Activated CD8-positive, alpha-beta T cell treated with anti-CD3 and anti-CD28 coated beads, Interleukin-2, amount 10 ng/mL, durations not matched to agents 7 days and 5 days (primary cell): ENCODE measurements around the gene SLC9A6. TPM values are rescaled to one million over a fixed set of nuclear protein-coding genes. Genes with fewer than 3 reads are reported as not detected.

Source experiments
- ATAC-seq: fragments of 150-1000 bp; cut with Tn5 transposase; one replicate; pipeline ENCODE4 v1.10.0; 2021; ENCODE audit warnings: moderate library complexity
- CTCF ChIA-PET: fragments of 350-600 bp; sonication (Branson Sonifier 250); formaldehyde crosslinking; loops from one replicate; lab custom pipeline; 2021; ENCODE audit warnings: antibody characterized with exemption; lab: Charles Lee
- POLR2A ChIA-PET: fragments of 350-600 bp; sonication (Branson Sonifier 250); formaldehyde crosslinking; loops from one replicate; lab custom pipeline; 2021; ENCODE audit warnings: antibody characterized with exemption; lab: Charles Lee
- DNase-seq: peaks from one replicate; pipeline ENCODE4 v3.0.0-alpha.2; 2020
- H3K27ac Mint-ChIP-seq: one replicate; pipeline ENCODE4 v1.8.0; 2021; ENCODE audit warnings: mild to moderate bottlenecking, mixed read lengths
- H3K27me3 Mint-ChIP-seq: one replicate; pipeline ENCODE4 v1.8.0; 2021; ENCODE audit warnings: low read depth, mixed read lengths
- H3K36me3 Mint-ChIP-seq: one replicate; pipeline ENCODE4 v1.8.0; 2021; ENCODE audit warnings: low read depth, mixed read lengths
- H3K4me1 Mint-ChIP-seq: one replicate; pipeline ENCODE4 v1.8.0; 2021; ENCODE audit warnings: low read depth, mixed read lengths
- H3K4me3 Mint-ChIP-seq: one replicate; pipeline ENCODE4 v1.8.0; 2021; ENCODE audit warnings: mild to moderate bottlenecking, mixed read lengths
- H3K9me3 Mint-ChIP-seq: one replicate; pipeline ENCODE4 v1.8.0; 2022; ENCODE audit warnings: mixed read lengths; ENCODE audit not compliant: insufficient read depth
- total RNA-seq, 2 experiments: library from RNA; stranded (reverse); gene quantifications; one replicate each; pipeline ENCODE4 v1.2.3, GENCODE V29; 2021

Gene SLC9A6
- 10 to 100 TPM; 15.4 to 17.5 TPM for total RNA-seq

DNA sequence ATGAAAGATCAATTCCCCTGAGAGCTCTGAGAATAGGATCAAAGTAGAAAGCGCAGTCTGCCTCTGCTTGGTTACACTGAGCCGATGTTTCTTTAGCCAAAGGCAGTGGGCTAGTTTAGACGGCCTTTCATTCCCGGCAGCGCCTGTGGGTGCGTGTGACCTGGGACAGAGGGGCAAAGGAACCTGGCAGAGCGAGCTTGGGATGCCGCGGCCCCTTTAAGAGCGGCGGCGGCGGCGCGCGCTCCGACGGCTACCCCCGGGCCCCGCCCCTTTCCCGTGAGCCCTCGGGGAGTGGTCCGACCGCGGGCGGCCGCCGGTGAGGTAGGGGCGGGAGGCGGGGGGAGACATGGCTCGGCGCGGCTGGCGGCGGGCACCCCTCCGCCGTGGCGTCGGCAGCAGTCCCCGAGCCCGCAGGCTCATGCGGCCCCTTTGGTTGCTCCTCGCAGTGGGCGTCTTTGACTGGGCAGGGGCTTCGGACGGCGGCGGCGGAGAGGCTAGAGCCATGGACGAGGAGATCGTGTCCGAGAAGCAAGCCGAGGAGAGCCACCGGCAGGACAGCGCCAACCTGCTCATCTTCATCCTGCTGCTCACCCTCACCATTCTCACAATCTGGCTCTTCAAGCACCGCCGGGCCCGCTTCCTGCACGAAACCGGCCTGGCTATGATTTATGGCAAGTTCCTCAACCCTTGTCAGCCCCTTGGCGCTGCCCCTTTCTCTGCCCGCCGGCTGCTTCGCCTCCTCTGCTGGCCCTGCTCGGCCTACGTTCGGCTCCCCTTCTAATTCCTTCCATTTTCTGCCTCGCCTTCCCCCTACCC is at the start of gene SLC9A6:
Gene SLC9A6 (plus strand): TSS at position 279 of the 816 bp plus-strand sequence. CDS start 224 bp downstream, at position 503.
- peaks cover 54% of the 10 kb centered on the region for H3K4me1 Mint-ChIP-seq

DNA sequence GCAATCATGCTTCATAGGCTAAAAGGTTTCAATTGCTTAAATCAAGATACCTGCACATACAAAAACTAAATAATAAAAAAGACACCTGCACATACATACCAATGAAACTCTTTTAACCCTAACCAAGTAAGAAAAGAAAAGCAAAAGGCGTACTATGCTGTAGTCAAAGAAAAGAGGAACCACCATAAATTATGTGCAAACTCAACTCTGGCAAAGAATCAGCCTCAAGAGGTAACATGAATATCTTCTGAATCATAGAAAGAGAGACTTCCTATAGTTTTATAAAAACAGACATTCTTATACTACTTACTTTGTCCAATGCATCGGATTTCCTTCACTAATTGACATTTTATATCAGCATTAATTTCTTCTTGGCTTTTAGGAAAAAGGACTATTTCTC is 40.7 kb upstream of the SLC9A6 start:
- H3K27ac Mint-ChIP-seq = no peak overlapping the region
- POLR2A ChIA-PET = no interaction called here
- CTCF ChIA-PET = no interaction called here

More for the DNA sequence above, at the start of gene SLC9A6:
- peak within 1 kb of the TSS; percentile 85 for H3K27ac Mint-ChIP-seq
- H3K9me3 Mint-ChIP-seq = no peaks in the 10 kb centered on the region
- POLR2A ChIA-PET = interaction anchor here (1.2 kb wide), 1 partner anchor 11 kb away, joined by 4 read pairs; no protein-coding TSS in a partner anchor
- ATAC-seq (peak; percentile 92), DNase-seq (peak; percentile 70)
- H3K27me3 Mint-ChIP-seq = no peaks in the 10 kb centered on the region
- H3K36me3 Mint-ChIP-seq = peaks cover 4% of the 10 kb centered on the region
- H3K4me3 Mint-ChIP-seq = peak within 1 kb of the TSS; percentile 88
- CTCF ChIA-PET = no interaction called here

DNA sequence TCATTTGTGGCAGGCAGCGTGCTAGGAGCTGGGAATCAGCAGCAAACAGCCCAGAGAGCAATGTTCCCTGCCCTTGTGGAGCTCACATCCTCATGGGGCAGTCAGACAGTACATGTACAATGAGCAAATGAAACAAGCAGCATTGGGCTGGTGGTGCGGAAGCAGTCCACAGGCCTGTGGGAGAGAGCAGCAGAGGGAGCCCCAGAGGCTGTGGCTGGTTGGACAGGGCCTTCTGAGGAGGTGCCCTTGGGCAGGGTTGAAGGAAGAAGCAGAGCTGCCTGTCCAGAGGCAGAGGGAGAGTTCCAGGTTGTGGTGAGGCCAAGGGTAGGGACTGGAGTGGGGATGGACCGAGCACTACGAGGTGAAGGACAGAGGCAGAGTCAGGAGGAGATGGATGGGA is 33.9 kb upstream of the SLC9A6 start:
- no peaks in the 10 kb centered on the region for H3K9me3 Mint-ChIP-seq
- H3K4me1 Mint-ChIP-seq = no peaks in the 10 kb centered on the region
- DNase-seq (no peak), ATAC-seq (no peak)
- no peak overlapping the region for H3K27ac Mint-ChIP-seq
- H3K27me3 Mint-ChIP-seq = no peaks in the 10 kb centered on the region
- POLR2A ChIA-PET = no interaction called here
- H3K36me3 Mint-ChIP-seq = no peaks in the 10 kb centered on the region
- CTCF ChIA-PET = no interaction called here
- no peak overlapping the region for H3K4me3 Mint-ChIP-seq

More for the DNA sequence above, 40.7 kb upstream of the SLC9A6 start:
- Mint-ChIP-seq H3K9me3 (no peaks in the 10 kb centered on the region), H3K4me1 (no peaks in the 10 kb centered on the region), H3K27me3 (no peaks in the 10 kb centered on the region), H3K36me3 (no peaks in the 10 kb centered on the region), H3K4me3 (no peak overlapping the region)
- DNase-seq (no peak), ATAC-seq (no peak)

DNA sequence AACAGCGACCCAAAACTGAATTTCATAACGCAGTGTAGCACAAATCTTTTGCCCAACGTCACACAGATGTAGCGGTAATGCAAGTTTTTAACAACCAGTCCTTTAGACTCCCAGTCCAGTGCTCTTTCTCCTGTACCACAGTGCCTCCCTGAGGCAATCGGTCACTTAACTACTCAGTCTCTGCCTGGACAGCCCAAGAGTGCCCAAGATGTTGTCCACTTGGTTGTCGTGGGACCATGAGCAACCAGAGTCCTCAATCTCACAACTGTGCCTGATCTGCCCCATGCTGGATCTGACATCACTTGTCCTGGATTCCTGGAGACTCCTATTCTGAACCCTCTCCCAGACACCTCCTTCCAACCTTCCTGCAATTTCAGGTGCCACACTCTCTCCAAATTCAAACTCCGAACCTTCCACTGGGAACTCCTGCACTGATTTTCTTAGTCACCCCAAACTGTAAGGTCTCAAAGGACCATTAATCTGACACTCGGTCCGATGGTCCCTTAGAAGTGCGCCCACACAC is 12.1 kb upstream of the SLC9A6 start:
- Mint-ChIP-seq H3K9me3 (no peaks in the 10 kb centered on the region), H3K4me3 (peak overlapping the region; percentile 88), H3K4me1 (peaks cover 28% of the 10 kb centered on the region), H3K36me3 (no peaks in the 10 kb centered on the region), H3K27ac (peak overlapping the region; percentile 98), H3K27me3 (no peaks in the 10 kb centered on the region)
- ATAC-seq (peak; percentile 7), DNase-seq (peak; percentile 23)
- ChIA-PET POLR2A (interaction anchor here (1.6 kb wide), 1 partner anchor 10 kb away, joined by 4 read pairs; no protein-coding TSS in a partner anchor), CTCF (no interaction called here)

DNA sequence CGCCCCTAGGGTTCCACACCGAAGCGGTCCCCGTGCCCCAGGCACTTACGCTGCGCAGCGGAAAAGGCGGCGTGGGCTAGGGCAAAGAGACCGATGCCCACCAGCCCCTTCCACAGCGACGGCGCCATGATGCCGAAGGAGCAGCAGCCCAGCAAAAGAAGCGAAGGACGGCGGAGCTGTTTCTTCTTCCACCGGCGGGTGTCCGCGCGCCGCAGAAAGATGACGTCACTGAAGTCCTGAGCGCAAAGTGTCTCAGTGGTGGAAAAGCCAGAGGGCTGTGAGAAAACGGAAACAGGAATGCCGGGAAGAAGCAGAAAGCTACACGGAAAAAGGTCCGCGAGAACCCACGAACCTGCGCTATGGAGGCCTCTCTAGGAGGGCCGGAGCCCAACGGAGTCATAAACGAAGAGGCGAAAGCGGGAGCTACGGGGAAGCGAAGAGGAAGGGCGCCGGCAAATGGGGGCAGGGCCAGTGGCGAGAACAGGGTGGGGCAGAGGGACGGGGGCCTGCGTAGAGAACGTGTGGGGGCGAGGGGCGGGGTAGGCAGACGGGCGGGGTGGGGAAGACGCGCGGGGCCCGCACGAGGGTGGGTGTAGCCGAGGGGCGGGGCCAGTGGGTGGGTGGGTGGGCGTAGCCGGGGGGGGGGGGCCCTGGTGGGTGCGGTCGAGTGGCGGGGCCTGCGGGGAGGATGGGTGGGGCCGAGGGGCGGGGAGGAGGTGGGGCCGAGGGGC is 11.5 kb upstream of the SLC9A6 start, which contains the start of gene MMGT1:
Gene MMGT1 (minus strand): TSS at position 441 of the 731 bp plus-strand sequence. CDS start 313 bp downstream, at position 128.
- CTCF ChIA-PET = interaction anchor here (0.9 kb wide), 1 partner anchor 10 kb away, joined by 3 read pairs; no protein-coding TSS in a partner anchor
- peak within 1 kb of the TSS; percentile 98 for H3K27ac Mint-ChIP-seq
- POLR2A ChIA-PET = interaction anchor here (0.6 to 1.6 kb wide), 3 partner anchors 10 to 450 kb away, joined by 4 to 7 read pairs (median 4); partner anchors contain the start of gene SLC9A6
- H3K9me3 Mint-ChIP-seq = no peaks in the 10 kb centered on the region
- H3K4me3 Mint-ChIP-seq = peak within 1 kb of the TSS; percentile 88
- DNase-seq = peak; percentile 87
- no peaks in the 10 kb centered on the region for H3K27me3 Mint-ChIP-seq
- no peaks in the 10 kb centered on the region for H3K36me3 Mint-ChIP-seq
- peaks cover 28% of the 10 kb centered on the region for H3K4me1 Mint-ChIP-seq
- ATAC-seq = peak; percentile 91

DNA sequence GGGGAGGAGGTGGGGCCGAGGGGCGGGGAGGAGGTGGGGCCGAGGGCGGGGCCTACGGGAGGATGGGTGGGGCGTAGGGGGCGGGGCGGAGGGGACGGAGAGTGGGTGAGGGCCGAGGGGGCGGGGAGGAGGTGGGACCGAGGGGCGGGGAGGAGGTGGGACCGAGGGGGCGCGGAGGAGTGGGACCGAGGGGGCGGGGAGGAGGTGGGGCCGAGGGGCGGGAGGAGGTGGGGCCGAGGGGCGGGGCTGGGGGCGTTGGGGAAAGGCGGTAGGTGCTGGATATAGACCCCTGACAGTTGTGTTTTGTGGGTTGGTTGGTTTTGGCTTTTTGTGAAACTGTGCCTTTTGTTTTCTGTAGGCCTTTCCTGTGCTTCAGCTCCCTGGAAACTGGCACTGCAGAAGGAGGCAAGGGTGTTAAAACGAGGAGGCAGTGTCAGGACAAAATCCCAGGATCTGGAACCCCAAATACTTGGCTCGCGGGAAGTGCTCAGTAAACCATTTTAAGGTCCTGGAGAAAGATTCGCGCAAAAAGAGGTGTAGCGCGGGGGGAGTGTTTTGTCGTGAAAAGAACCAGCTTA is 10.9 kb upstream of the SLC9A6 start:
- H3K9me3 Mint-ChIP-seq = no peaks in the 10 kb centered on the region
- DNase-seq (peak; percentile 76), ATAC-seq (peak; percentile 37)
- POLR2A ChIA-PET = interaction anchor here (0.6 to 1.6 kb wide), 3 partner anchors 9 to 451 kb away, joined by 4 to 7 read pairs (median 4); partner anchors contain the start of gene SLC9A6
- H3K27me3 Mint-ChIP-seq = peaks cover 2% of the 10 kb centered on the region
- peaks cover 28% of the 10 kb centered on the region for H3K4me1 Mint-ChIP-seq
- CTCF ChIA-PET = interaction anchor here (0.9 kb wide), 1 partner anchor 9 kb away, joined by 3 read pairs; no protein-coding TSS in a partner anchor
- H3K36me3 Mint-ChIP-seq = no peaks in the 10 kb centered on the region
- H3K4me3 Mint-ChIP-seq = peak overlapping the region; percentile 76
- H3K27ac Mint-ChIP-seq = peak overlapping the region; percentile 83

DNA sequence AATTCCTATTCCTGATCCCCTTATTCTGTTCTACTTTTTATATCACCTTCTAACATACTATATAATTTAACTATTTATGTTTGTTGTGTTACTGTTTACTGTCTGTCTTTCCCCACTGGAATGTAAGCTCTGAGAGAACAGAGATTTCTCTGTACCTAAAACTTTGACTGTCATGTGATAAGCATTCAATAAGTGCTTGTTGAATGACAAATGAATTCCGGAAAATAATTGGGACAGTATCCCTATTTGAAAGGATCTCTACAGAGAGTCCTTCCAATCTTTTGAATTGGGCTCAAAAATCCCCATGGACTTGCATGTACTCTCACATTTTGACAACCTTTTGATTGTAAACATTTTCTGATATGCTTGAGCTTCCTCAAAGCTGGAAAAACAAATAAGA is 9.8 kb upstream of the SLC9A6 start:
- Mint-ChIP-seq H3K36me3 (no peaks in the 10 kb centered on the region), H3K9me3 (no peaks in the 10 kb centered on the region), H3K27ac (no peak overlapping the region), H3K27me3 (peaks cover 2% of the 10 kb centered on the region), H3K4me3 (no peak overlapping the region), H3K4me1 (peaks cover 28% of the 10 kb centered on the region)
- no peak for DNase-seq
- no peak for ATAC-seq
- ChIA-PET POLR2A (interaction anchor here (1.5 kb wide), 1 partner anchor 10 kb away, joined by 4 read pairs; the partner anchor contains the start of gene SLC9A6), CTCF (no interaction called here)

DNA sequence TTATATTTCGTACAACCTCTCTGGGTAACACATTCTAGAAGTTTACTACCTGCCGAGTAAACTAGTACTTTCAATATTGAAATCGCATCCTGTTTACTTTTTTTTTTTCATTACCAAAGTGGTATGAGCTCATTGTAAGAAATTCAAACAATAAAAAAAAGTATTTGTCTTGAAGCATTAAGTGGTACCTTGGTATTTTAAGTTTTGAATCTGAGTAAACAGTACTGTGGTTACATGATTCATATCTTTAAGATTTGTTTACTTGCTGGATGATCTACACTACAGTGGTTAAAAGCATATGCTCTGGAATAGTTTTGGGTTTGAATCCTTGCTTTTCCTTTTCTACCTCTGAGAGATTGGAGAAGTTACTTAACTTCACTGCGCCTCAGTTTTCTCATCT is 7.6 kb upstream of the SLC9A6 start:
- Mint-ChIP-seq H3K27me3 (peaks cover 2% of the 10 kb centered on the region), H3K36me3 (no peaks in the 10 kb centered on the region), H3K27ac (no peak overlapping the region), H3K4me3 (no peak overlapping the region), H3K4me1 (peaks cover 32% of the 10 kb centered on the region), H3K9me3 (no peaks in the 10 kb centered on the region)
- POLR2A ChIA-PET = no interaction called here
- CTCF ChIA-PET = interaction anchor here (1.2 kb wide), 1 partner anchor 290 kb away, joined by 3 read pairs; no protein-coding TSS in a partner anchor
- DNase-seq = no peak
- no peak for ATAC-seq

DNA sequence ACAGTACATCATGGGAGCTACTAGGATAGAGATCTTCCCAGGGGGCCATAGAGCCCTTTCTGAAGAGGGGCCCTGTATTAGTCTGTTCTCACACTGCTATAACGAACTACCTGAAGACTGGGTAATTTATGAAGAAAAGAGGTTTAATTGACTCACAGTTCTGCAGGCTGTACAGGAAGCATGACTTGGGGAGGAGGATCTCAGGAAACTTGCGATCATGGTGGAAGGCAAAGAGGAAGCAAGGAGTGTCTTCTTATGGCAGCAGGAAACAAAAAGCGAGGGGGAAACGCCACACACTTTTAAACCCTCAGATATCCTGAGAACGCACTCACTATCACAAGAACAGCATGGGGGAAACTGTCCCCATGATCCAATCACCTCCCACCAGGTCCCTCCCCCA is 4.2 kb upstream of the SLC9A6 start:
- peaks cover 39% of the 10 kb centered on the region for H3K4me1 Mint-ChIP-seq
- H3K4me3 Mint-ChIP-seq = no peak overlapping the region
- H3K27me3 Mint-ChIP-seq = peaks cover 2% of the 10 kb centered on the region
- no peak overlapping the region for H3K27ac Mint-ChIP-seq
- DNase-seq (no peak), ATAC-seq (no peak)
- ChIA-PET CTCF (no interaction called here), POLR2A (no interaction called here)
- no peaks in the 10 kb centered on the region for H3K9me3 Mint-ChIP-seq
- no peaks in the 10 kb centered on the region for H3K36me3 Mint-ChIP-seq

DNA sequence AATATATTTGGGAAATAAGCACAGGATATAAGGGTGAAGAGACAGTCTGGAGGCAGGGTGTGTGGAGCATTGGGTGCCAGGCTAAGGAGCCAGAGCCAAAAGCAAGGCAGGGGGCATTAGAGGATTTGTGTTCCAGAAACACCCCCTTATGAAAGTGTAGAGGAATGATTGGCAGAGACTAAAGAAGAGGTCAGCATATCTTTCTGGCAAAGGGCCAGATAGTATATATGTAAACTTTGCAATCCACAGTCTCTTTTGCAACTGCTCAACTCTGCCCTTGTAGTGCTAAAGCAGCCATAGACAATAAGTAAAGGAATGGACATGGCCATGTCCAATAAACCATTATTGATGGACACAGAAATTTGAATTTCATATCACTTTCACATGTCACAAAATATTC is 3.6 kb upstream of the SLC9A6 start:
- POLR2A ChIA-PET = no interaction called here

DNA sequence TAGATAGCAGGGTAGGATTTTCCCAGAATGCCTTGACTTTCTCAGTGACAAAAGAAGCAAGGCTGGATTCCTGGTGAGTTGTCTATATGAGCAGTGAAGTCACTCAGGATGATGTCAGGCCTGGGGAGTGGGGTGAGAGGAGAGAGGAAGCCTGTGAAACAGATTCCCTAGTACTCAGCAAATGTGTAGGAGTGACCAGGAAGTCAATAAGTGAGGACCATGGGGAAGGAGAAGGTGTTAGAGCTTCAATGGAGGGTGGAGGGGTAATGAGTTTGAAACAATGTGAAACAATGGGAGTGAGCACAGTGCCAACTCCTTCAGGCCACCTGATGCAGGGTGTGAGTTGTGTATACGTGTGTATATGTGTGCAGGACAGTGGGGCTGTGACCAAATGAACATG is 2.4 kb upstream of the SLC9A6 start:
- DNase-seq (no peak), ATAC-seq (no peak)
- H3K4me3 Mint-ChIP-seq = peak overlapping the region; percentile 83
- H3K27ac Mint-ChIP-seq = peak overlapping the region; percentile 73
- ChIA-PET CTCF (no interaction called here), POLR2A (no interaction called here)
- H3K27me3 Mint-ChIP-seq = peaks cover 2% of the 10 kb centered on the region
- H3K9me3 Mint-ChIP-seq = no peaks in the 10 kb centered on the region
- H3K36me3 Mint-ChIP-seq = no peaks in the 10 kb centered on the region
- H3K4me1 Mint-ChIP-seq = peaks cover 46% of the 10 kb centered on the region

More for the DNA sequence above, 3.6 kb upstream of the SLC9A6 start:
- H3K27ac Mint-ChIP-seq = no peak overlapping the region
- no peaks in the 10 kb centered on the region for H3K36me3 Mint-ChIP-seq
- H3K4me3 Mint-ChIP-seq = no peak overlapping the region
- CTCF ChIA-PET = no interaction called here
- peaks cover 40% of the 10 kb centered on the region for H3K4me1 Mint-ChIP-seq
- ATAC-seq = no peak
- no peaks in the 10 kb centered on the region for H3K9me3 Mint-ChIP-seq
- H3K27me3 Mint-ChIP-seq = peaks cover 2% of the 10 kb centered on the region
- DNase-seq = no peak
